22Rv1 (cell line): ENCODE data around the gene ATP8A1.

Experiments used
- ZFX ChIP-seq: fragments of 450-650 bp; IDR thresholded peaks from 2 replicates; pipeline ENCODE4 v1.6.1; 2017; ENCODE audit warnings: antibody characterized with exemption, borderline replicate concordance
- TF ChIP-seq, protein P1 (sequence below): fragments of 450-650 bp; IDR thresholded peaks from 2 replicates; pipeline ENCODE4 v1.5.1; 2017; ENCODE audit warnings: mild to moderate bottlenecking

DNA sequence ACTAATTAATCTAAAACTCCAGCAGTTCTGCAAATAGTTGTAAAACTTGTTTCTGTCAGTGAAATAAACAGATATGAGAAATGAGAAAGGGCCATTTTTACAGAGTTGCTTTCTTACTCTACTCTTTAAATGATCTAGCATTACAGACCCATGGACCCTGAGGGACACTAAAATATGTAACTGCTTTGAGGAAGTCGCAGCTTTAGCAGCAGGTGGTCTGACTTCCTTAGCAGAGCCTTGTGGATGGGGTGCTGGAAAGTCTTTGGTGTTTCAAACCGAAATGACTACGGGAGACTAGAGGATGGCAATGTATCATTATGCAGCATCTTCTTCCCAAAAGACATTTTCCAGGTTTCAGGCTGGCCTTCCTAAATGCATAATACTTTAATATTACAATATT, 240.9 kb downstream of the ATP8A1 start:
- TF ChIP-seq, protein P1, sequence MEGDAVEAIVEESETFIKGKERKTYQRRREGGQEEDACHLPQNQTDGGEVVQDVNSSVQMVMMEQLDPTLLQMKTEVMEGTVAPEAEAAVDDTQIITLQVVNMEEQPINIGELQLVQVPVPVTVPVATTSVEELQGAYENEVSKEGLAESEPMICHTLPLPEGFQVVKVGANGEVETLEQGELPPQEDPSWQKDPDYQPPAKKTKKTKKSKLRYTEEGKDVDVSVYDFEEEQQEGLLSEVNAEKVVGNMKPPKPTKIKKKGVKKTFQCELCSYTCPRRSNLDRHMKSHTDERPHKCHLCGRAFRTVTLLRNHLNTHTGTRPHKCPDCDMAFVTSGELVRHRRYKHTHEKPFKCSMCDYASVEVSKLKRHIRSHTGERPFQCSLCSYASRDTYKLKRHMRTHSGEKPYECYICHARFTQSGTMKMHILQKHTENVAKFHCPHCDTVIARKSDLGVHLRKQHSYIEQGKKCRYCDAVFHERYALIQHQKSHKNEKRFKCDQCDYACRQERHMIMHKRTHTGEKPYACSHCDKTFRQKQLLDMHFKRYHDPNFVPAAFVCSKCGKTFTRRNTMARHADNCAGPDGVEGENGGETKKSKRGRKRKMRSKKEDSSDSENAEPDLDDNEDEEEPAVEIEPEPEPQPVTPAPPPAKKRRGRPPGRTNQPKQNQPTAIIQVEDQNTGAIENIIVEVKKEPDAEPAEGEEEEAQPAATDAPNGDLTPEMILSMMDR = no peak
- TF ChIP-seq ZFX = no peak
